Measurements from ENCODE around the gene AHNAK2.

- TF ChIP-seq CTCF (conservative IDR thresholded peaks at IDR 0.05 in 1 of 2, IDR thresholded peaks at IDR 0.05 in 1 of 2; ENCODE audit: extremely low read depth in 1 of 2, insufficient read depth in 1 of 2, low read depth in 1 of 2, low read length in 2 of 2) (no peak), EZH2 (IDR thresholded peaks at IDR 0.05; ENCODE audit: borderline replicate concordance, low read length) (no peak)
These were observed 2.5 kb downstream of the AHNAK2 start for GRCh38 chr14:104975481-104976197.
